Measurements from ENCODE around the gene TMTC2. TPM values are rescaled to one million over a fixed set of nuclear protein-coding genes. Genes with fewer than 3 reads are reported as not detected.

Gene TMTC2
- total and polyA plus RNA-seq, 2 experiments from 2014 or later = 1.5 to 12.0 TPM

DNA sequence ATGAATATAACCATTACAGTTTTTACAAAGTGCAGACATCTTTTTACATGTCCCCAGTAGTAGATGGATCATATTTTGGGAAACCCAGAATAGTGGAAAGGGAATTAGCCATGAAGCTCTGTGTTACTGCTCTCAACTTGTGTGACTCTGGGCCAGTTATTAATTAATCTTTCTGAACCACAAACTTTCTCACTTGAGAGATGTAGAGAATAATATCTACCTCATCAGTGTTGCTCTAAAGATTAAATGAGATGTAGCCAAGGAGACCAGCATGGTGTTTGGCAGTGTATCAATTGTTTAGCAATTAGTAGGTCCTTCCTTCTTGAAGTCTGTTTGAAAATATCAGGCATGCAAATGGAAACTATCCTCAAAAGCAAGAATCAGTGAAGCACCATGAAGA, 169.2 kb downstream of the TMTC2 start:
- Histone ChIP-seq H3K4me2 (no peak overlapping the region), H3K79me2 (no peaks in the 10 kb centered on the region)
- TF ChIP-seq EZH2 (IDR thresholded peaks at IDR 0.05; ENCODE audit: borderline replicate concordance) (no peak), EZH2phosphoT487 (IDR thresholded peaks at IDR 0.05; ENCODE audit: low read depth, severe bottlenecking, unreplicated experiment) (no peak)
- TF ChIP-seq, protein P1, sequence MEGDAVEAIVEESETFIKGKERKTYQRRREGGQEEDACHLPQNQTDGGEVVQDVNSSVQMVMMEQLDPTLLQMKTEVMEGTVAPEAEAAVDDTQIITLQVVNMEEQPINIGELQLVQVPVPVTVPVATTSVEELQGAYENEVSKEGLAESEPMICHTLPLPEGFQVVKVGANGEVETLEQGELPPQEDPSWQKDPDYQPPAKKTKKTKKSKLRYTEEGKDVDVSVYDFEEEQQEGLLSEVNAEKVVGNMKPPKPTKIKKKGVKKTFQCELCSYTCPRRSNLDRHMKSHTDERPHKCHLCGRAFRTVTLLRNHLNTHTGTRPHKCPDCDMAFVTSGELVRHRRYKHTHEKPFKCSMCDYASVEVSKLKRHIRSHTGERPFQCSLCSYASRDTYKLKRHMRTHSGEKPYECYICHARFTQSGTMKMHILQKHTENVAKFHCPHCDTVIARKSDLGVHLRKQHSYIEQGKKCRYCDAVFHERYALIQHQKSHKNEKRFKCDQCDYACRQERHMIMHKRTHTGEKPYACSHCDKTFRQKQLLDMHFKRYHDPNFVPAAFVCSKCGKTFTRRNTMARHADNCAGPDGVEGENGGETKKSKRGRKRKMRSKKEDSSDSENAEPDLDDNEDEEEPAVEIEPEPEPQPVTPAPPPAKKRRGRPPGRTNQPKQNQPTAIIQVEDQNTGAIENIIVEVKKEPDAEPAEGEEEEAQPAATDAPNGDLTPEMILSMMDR (IDR thresholded peaks at IDR 0.05; ENCODE audit: poor library complexity) = no peak

DNA sequence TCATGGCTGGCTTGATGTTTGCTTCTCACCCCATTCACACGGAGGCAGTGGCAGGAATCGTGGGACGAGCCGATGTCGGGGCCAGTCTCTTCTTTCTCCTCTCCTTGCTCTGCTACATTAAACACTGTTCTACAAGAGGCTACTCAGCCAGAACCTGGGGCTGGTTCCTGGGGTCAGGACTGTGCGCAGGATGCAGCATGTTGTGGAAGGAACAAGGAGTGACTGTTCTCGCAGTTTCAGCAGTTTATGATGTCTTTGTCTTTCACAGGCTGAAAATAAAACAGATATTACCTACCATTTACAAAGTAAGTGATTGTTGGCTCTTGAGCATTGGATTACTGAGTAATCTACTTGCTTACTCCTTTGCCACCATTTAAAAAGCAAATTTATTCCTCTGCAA, 170.6 kb downstream of the TMTC2 start:
- Histone ChIP-seq H3K36me3 (replicated peaks; ENCODE audit: insufficient read depth, low read depth) (no peaks in the 10 kb centered on the region), H3K9me2 (replicated peaks; ENCODE audit: insufficient read depth) (no peaks in the 10 kb centered on the region), H3K4me2 (peak overlapping the region; percentile 3), H3K27ac (peak overlapping the region; percentile 34), H3K27me3 (no peaks in the 10 kb centered on the region), H3K4me1 (ENCODE audit: insufficient read depth) (no peaks in the 10 kb centered on the region), H3K9me3 (ENCODE audit: low read depth) (no peaks in the 10 kb centered on the region), H3K4me3 (no peak overlapping the region), H4K20me1 (ENCODE audit: insufficient read depth, poor library complexity, severe bottlenecking) (no peaks in the 10 kb centered on the region), H2AFZ (no peak overlapping the region), H3K79me2 (no peaks in the 10 kb centered on the region)
- DNase-seq (ENCODE audit: low spot score) = no peak
- WGBS (ENCODE audit: low lambda C conversion rate, missing lambda C conversion rate) = 90% methylated on average over 7 of the region's 7 CpGs
- TF ChIP-seq, protein P1 (IDR thresholded peaks at IDR 0.05; ENCODE audit: poor library complexity) = no peak
- TF ChIP-seq EZH2 (IDR thresholded peaks at IDR 0.05; ENCODE audit: borderline replicate concordance) (no peak), EZH2phosphoT487 (IDR thresholded peaks at IDR 0.05; ENCODE audit: low read depth, severe bottlenecking, unreplicated experiment) (no peak)

More for the DNA sequence above, 169.2 kb downstream of the TMTC2 start:
- no peaks in the 10 kb centered on the region for H3K9me2 ChIP-seq (replicated peaks; ENCODE audit: insufficient read depth)
- no peaks in the 10 kb centered on the region for H3K36me3 ChIP-seq (replicated peaks; ENCODE audit: insufficient read depth, low read depth)
- H3K4me1 ChIP-seq (ENCODE audit: insufficient read depth) = no peaks in the 10 kb centered on the region
- H4K20me1 ChIP-seq (ENCODE audit: insufficient read depth, poor library complexity, severe bottlenecking) = no peaks in the 10 kb centered on the region
- H2AFZ ChIP-seq = no peak overlapping the region
- no peak overlapping the region for H3K27ac ChIP-seq
- no peak for DNase-seq (ENCODE audit: low spot score)
- no peaks in the 10 kb centered on the region for H3K27me3 ChIP-seq
- no peak overlapping the region for H3K4me3 ChIP-seq
- H3K9me3 ChIP-seq (ENCODE audit: low read depth) = no peaks in the 10 kb centered on the region

DNA sequence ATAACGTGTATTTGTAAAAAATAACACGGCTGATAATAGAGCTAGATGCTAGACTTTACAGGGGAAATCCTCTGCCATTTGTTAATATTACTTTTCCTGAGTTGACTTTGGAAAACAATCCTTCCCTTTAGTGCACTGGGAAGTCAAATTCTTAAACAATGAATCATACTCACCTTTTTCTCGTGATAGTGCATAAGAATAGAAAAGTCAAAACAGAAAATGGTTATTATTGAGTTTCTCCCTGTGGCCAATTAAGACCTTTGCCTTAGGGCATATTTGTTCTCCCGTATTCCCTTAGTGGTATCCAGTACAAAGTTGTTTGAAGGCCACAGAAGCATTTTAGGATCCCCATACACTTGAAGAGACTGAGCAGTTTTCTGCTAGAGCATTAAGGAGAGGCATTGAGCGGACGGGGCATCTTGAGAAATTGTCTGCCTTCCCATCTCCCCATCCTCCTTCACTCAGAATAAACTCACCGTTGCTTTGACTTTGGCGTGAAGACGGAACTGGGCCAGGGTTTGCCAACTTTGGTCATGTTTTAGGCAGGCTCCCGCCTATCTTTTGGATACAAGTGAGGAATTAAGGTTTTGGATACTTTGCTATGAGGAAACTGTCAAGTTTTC, 171.3 kb downstream of the TMTC2 start:
- 72% methylated on average over 10 of the region's 10 CpGs for WGBS (ENCODE audit: low lambda C conversion rate, missing lambda C conversion rate)
- Histone ChIP-seq H3K27ac (peak overlapping the region; percentile 34), H3K27me3 (no peaks in the 10 kb centered on the region), H3K4me2 (peak overlapping the region; percentile 3), H3K36me3 (replicated peaks; ENCODE audit: insufficient read depth, low read depth) (no peaks in the 10 kb centered on the region), H3K4me1 (ENCODE audit: insufficient read depth) (no peaks in the 10 kb centered on the region), H3K79me2 (no peaks in the 10 kb centered on the region), H4K20me1 (ENCODE audit: insufficient read depth, poor library complexity, severe bottlenecking) (no peaks in the 10 kb centered on the region), H3K9me3 (ENCODE audit: low read depth) (no peaks in the 10 kb centered on the region), H2AFZ (no peak overlapping the region), H3K4me3 (no peak overlapping the region), H3K9me2 (replicated peaks; ENCODE audit: insufficient read depth) (no peaks in the 10 kb centered on the region)
- TF ChIP-seq EZH2 (IDR thresholded peaks at IDR 0.05; ENCODE audit: borderline replicate concordance) (no peak), EZH2phosphoT487 (IDR thresholded peaks at IDR 0.05; ENCODE audit: low read depth, severe bottlenecking, unreplicated experiment) (no peak)
- TF ChIP-seq, protein P1 (IDR thresholded peaks at IDR 0.05; ENCODE audit: poor library complexity) = no peak
- no peak for DNase-seq (ENCODE audit: low spot score)

Measured in hepatocyte (in vitro differentiated cells).